Activated T-cell treated with anti-CD3 and anti-CD28 coated beads, Interleukin-2, amount 50 U/mL, for 4 hours (primary cell): ENCODE data around the gene MXRA7. TPM values are rescaled to one million over a fixed set of nuclear protein-coding genes. Genes with fewer than 3 reads are reported as not detected.

Experiments
- ATAC-seq, 2 donors: fragments of 200-7000 bp; cut with Tn5 transposase; one replicate each; pipeline ENCODE4 v1.10.0; 2021
- DNase-seq: peaks from one replicate; pipeline ENCODE4 v3.0.0-alpha.2; 2020
- H3K27me3 Mint-ChIP-seq: one replicate; pipeline ENCODE4 v1.8.0; 2021; ENCODE audit warnings: low read depth, mixed read lengths
- H3K36me3 Mint-ChIP-seq: one replicate; pipeline ENCODE4 v1.8.0; 2022; ENCODE audit warnings: mixed read lengths; ENCODE audit not compliant: insufficient read depth
- H3K4me1 Mint-ChIP-seq: one replicate; pipeline ENCODE4 v1.8.0; 2021; ENCODE audit warnings: low read depth, mixed read lengths
- H3K4me3 Mint-ChIP-seq: one replicate; pipeline ENCODE4 v1.8.0; 2021; ENCODE audit warnings: mild to moderate bottlenecking, moderate library complexity, mixed read lengths
- H3K9me3 Mint-ChIP-seq: one replicate; pipeline ENCODE4 v1.8.0; 2021; ENCODE audit warnings: mixed read lengths
- total RNA-seq, 3 donors: library from RNA; stranded (reverse); gene quantifications; one replicate each; pipeline ENCODE4 v1.2.1, GENCODE V29; 2021

Gene MXRA7
- total RNA-seq, 3 donors from 2014 or later = 2.0 to 2.3 (median 2.0) TPM

GRCh38 chr17:76686538-76687297 lies 24.0 kb downstream of the MXRA7 start:
- no peak overlapping the region for H3K4me3 Mint-ChIP-seq
- H3K36me3 Mint-ChIP-seq = no peaks in the 10 kb centered on the region
- H3K4me1 Mint-ChIP-seq = peaks cover 8% of the 10 kb centered on the region
- H3K27me3 Mint-ChIP-seq = no peaks in the 10 kb centered on the region
- ATAC-seq (no peak), DNase-seq (no peak)
- H3K9me3 Mint-ChIP-seq = no peaks in the 10 kb centered on the region

- Mint-ChIP-seq H3K36me3 (no peaks in the 10 kb centered on the region), H3K4me1 (peaks cover 12% of the 10 kb centered on the region), H3K27me3 (no peaks in the 10 kb centered on the region), H3K4me3 (no peak overlapping the region), H3K9me3 (no peaks in the 10 kb centered on the region)
- ATAC-seq (no peak), DNase-seq (no peak)
Observed at GRCh38 chr17:76685846-76686245, 24.9 kb downstream of the MXRA7 start.

- no peaks in the 10 kb centered on the region for H3K36me3 Mint-ChIP-seq
- peaks cover 14% of the 10 kb centered on the region for H3K4me1 Mint-ChIP-seq
- H3K27me3 Mint-ChIP-seq = no peaks in the 10 kb centered on the region
- ATAC-seq (no peak), DNase-seq (no peak)
- H3K4me3 Mint-ChIP-seq = no peak overlapping the region
- H3K9me3 Mint-ChIP-seq = no peaks in the 10 kb centered on the region
Observed at GRCh38 chr17:76685366-76685765, 25.4 kb downstream of the MXRA7 start.

DNA sequence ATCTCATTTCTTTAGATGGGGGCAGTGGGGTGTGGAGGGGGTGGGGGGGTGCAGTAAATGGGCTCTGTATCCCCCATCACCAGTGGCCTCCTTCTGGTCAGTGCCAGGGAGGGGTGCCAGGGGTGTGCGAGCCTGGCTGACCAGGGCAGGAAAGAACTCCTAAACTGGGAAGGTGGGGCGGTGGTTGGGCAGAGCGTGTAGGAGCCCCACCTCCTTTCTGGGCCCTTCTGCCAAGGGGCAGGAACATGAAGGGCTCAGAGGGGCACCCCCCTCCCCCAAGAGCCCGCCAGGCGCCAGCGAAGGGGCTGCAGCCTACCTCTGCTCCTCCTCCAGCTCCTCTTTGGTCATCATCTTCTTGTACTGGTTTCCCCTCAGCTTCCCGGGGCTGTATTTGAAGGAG lies 26.0 kb downstream of the MXRA7 start:
- Mint-ChIP-seq H3K4me1 (peaks cover 16% of the 10 kb centered on the region), H3K4me3 (no peak overlapping the region), H3K27me3 (no peaks in the 10 kb centered on the region), H3K36me3 (no peaks in the 10 kb centered on the region), H3K9me3 (no peaks in the 10 kb centered on the region)
- no peak for ATAC-seq
- no peak for DNase-seq

DNA sequence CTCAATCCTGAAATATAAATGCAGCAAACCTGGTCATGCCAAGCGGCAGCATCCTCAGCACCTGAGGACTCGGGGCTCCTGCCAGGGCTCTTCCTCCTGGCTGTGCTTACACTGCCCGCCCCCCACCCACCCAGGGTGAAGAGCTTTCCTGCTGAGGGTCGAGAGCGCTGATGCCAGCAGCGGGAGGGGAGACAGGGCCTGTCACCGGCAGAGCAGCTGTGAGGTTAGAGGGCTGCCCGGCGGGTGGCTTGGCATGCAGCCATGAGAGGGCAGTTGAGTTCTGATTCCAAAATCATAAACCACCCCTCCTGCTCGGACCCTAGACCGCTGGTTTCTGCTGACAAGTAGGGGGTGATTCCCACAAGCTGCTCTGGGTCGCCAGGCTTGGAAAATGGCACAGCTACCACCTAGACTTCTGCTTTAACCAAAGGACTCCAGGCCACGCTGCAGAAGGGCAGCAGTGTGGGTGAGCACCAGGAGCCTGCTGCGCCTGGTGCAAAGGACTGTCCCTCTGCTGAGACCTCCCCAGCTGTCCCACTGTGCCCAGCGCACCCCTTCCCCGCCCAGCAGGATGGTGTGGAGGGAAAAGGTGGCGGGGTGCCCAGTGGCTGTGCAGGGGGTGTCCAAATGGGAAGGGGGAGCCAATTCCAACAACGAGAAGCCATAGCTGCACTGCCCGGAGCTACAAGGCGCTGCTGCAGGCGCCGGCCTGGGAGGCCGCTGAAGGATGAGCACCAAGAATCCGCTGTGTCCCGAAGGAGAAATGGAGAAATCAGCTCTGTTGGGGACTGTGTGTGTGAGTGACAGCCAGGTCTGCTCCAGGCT lies 26.6 kb downstream of the MXRA7 start:
- Mint-ChIP-seq H3K27me3 (no peaks in the 10 kb centered on the region), H3K4me1 (peaks cover 16% of the 10 kb centered on the region), H3K4me3 (no peak overlapping the region), H3K9me3 (no peaks in the 10 kb centered on the region), H3K36me3 (no peaks in the 10 kb centered on the region)
- ATAC-seq (no peak), DNase-seq (no peak)

DNA sequence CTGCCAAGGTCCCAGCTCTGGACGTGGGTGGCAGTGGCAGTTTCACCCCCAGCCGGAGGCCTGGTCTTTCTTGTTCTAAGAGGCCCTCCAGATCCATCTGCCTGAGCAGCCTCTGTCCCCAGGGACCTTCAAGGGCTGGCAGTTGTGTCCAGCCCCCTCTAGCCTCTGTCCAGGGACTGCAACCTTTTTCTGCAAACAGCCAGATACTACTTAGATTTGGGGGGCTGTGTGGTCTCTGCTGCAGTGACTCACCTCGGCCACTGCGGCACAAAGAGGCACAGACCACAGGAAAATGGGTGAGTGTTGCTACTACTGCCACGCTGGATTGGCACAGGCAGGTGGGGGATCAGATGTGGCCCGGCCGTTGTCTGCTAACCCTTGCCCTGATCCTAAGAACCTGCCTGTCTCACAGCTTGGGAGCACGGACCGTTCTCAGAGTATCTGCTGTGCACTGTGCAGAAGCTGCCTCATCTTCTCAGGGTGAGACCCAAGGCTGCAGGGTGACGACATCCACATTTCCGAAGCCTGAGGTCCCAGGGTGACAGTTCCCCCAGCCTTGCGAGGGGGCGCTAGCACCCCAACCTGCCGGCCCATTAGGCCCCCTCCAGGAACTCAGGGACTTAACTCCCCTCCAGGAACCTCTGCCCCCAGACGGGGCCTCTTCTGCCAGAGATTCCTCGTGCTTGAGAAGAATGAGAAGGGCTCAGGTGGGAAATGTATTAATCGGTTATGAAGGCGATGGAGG lies 27.6 kb downstream of the MXRA7 start:
- no peak overlapping the region for H3K4me3 Mint-ChIP-seq
- no peak for DNase-seq
- H3K36me3 Mint-ChIP-seq = no peaks in the 10 kb centered on the region
- H3K27me3 Mint-ChIP-seq = no peaks in the 10 kb centered on the region
- H3K4me1 Mint-ChIP-seq = peaks cover 16% of the 10 kb centered on the region
- H3K9me3 Mint-ChIP-seq = no peaks in the 10 kb centered on the region
- ATAC-seq = no peak

GRCh38 chr17:76682296-76682695 lies 28.5 kb downstream of the MXRA7 start:
- Mint-ChIP-seq H3K9me3 (no peaks in the 10 kb centered on the region), H3K4me3 (peak overlapping the region; percentile 35), H3K27me3 (no peaks in the 10 kb centered on the region), H3K36me3 (no peaks in the 10 kb centered on the region), H3K4me1 (peaks cover 16% of the 10 kb centered on the region)
- DNase-seq (no peak), ATAC-seq (no peak)

- H3K4me3 Mint-ChIP-seq = no peak overlapping the region
Observed at GRCh38 chr17:76681222-76682137, 29.3 kb downstream of the MXRA7 start.

DNA sequence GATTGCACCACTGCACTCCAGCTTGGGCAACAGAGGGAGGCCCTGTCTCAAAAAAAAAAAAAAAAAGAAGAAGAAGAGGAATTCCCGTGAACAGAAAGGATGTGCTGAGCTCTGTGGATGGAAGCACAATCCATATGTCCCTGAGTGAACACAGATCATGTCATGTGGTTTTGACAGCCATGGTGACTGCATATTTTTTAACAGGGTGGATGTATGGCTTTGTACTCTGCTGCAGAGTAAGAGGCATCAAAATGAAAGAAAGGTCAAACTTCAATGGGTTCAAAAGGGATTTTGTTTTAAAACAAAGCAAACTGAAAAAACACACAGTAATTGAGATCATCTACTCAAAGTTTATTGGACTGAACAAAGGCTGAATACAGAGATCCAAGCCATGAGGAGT lies 31.5 kb downstream of the MXRA7 start:
- no peak overlapping the region for H3K4me3 Mint-ChIP-seq
- DNase-seq (no peak), ATAC-seq (no peak)
- H3K27me3 Mint-ChIP-seq = no peaks in the 10 kb centered on the region
- no peaks in the 10 kb centered on the region for H3K36me3 Mint-ChIP-seq
- H3K9me3 Mint-ChIP-seq = no peaks in the 10 kb centered on the region
- H3K4me1 Mint-ChIP-seq = peaks cover 16% of the 10 kb centered on the region

More at GRCh38 chr17:76681222-76682137, 29.3 kb downstream of the MXRA7 start:
- ATAC-seq (peak; percentile 71 to 73), DNase-seq (peak; percentile 61)
- Mint-ChIP-seq H3K4me1 (peaks cover 16% of the 10 kb centered on the region), H3K27me3 (no peaks in the 10 kb centered on the region), H3K36me3 (no peaks in the 10 kb centered on the region), H3K9me3 (no peaks in the 10 kb centered on the region)

DNA sequence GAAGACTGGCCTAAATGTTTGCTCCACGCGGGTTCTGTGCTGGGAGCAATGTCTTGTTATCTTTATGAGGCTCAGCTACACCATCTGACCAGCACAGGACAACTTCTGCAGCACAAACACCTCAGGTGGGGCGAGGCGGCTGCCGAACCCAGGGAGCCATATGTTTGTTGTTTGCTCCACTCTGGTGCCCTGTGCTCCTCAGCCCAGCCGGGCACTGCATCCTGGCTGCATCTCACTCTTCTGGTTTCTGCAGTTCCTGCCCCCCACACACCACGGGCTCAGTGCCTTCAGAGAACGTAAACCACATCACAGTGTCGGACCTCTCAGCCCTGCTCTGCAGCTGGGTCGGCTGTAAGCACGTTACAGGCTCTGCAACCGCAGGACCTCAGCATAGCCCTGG lies 32.4 kb downstream of the MXRA7 start:
- ATAC-seq (peak; percentile 58 to 59), DNase-seq (no peak)
- Mint-ChIP-seq H3K9me3 (no peaks in the 10 kb centered on the region), H3K27me3 (no peaks in the 10 kb centered on the region), H3K36me3 (no peaks in the 10 kb centered on the region), H3K4me3 (no peak overlapping the region), H3K4me1 (peaks cover 18% of the 10 kb centered on the region)

DNA sequence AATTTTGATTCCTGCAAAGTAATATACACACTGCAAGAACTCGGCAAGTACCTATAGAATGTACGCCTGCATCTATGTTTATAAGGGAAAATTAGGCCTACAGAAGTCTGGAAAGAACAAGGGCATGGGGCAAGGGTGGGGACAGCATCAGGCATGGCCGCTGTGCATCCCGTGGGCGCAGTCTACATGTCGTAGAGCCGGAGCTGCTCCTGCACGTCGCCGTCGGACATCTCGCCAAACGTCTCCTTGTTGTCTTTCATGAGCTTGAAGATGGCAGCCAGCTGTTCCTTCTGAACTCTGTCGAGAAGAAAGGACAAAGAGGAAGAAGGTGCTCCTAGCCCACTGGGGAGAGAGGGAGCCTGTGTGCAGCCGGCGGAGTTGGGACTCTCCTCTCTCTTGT lies 33.4 kb downstream of the MXRA7 start:
- H3K9me3 Mint-ChIP-seq = no peaks in the 10 kb centered on the region
- no peaks in the 10 kb centered on the region for H3K27me3 Mint-ChIP-seq
- DNase-seq (no peak), ATAC-seq (no peak)
- H3K4me3 Mint-ChIP-seq = no peak overlapping the region
- no peaks in the 10 kb centered on the region for H3K36me3 Mint-ChIP-seq
- peaks cover 21% of the 10 kb centered on the region for H3K4me1 Mint-ChIP-seq

- Mint-ChIP-seq H3K36me3 (no peaks in the 10 kb centered on the region), H3K27me3 (no peaks in the 10 kb centered on the region), H3K9me3 (no peaks in the 10 kb centered on the region), H3K4me1 (peaks cover 22% of the 10 kb centered on the region), H3K4me3 (no peak overlapping the region)
- DNase-seq (no peak), ATAC-seq (no peak)
Observed at GRCh38 chr17:76676629-76677028, 34.1 kb downstream of the MXRA7 start.

- no peak for ATAC-seq
- Mint-ChIP-seq H3K36me3 (no peaks in the 10 kb centered on the region), H3K4me1 (peaks cover 27% of the 10 kb centered on the region), H3K4me3 (no peak overlapping the region), H3K27me3 (no peaks in the 10 kb centered on the region), H3K9me3 (no peaks in the 10 kb centered on the region)
- DNase-seq = no peak
Observed at GRCh38 chr17:76675648-76676047, 35.1 kb downstream of the MXRA7 start.

- Mint-ChIP-seq H3K4me3 (no peak overlapping the region), H3K4me1 (peaks cover 32% of the 10 kb centered on the region), H3K27me3 (no peaks in the 10 kb centered on the region), H3K9me3 (no peaks in the 10 kb centered on the region), H3K36me3 (no peaks in the 10 kb centered on the region)
- ATAC-seq (no peak), DNase-seq (no peak)
Observed at GRCh38 chr17:76674600-76674999, 36.2 kb downstream of the MXRA7 start.
